T follicular helper cell (primary cell): ENCODE results near the gene STH.
A peak's percentile ranks its signal among the peaks of the same experiment; 100 is the strongest.

Source experiments
- DNase-seq: peaks from one replicate; pipeline ENCODE4 v3.0.0-alpha.2; 2020; ENCODE audit warnings: low read depth

The STH gene

GRCh38 chr17:46026166-46027047, 27.4 kb downstream of the STH start:
- no peak for DNase-seq

- DNase-seq, result no peak
Observed at GRCh38 chr17:46027048-46027975, 28.3 kb downstream of the STH start.

GRCh38 chr17:46027976-46028325, 28.9 kb downstream of the STH start:
- no peak for DNase-seq

GRCh38 chr17:46028374-46028773, 29.3 kb downstream of the STH start:
- DNase-seq, result no peak

GRCh38 chr17:46028981-46029565, 30.0 kb downstream of the STH start:
- no peak for DNase-seq

- no peak for DNase-seq
Observed at GRCh38 chr17:46029627-46030026, 30.6 kb downstream of the STH start.

- DNase-seq, result no peak
Observed at GRCh38 chr17:46030752-46031151, 31.7 kb downstream of the STH start.

GRCh38 chr17:46031440-46031839, 32.4 kb downstream of the STH start:
- DNase-seq, result no peak

GRCh38 chr17:46031920-46032319, 32.9 kb downstream of the STH start:
- DNase-seq, result no peak

GRCh38 chr17:46032909-46033308, 33.9 kb downstream of the STH start:
- DNase-seq, result no peak

GRCh38 chr17:46033392-46033791, 34.3 kb downstream of the STH start:
- no peak for DNase-seq

GRCh38 chr17:46035112-46035818, 36.2 kb downstream of the STH start:
- DNase-seq, result no peak

- DNase-seq, result no peak
Observed at GRCh38 chr17:46036491-46036890, 37.4 kb downstream of the STH start.

GRCh38 chr17:46037722-46038255, 38.7 kb downstream of the STH start:
- DNase-seq, result no peak

GRCh38 chr17:46038414-46038813, 39.4 kb downstream of the STH start:
- no peak for DNase-seq

- no peak for DNase-seq
Observed at GRCh38 chr17:46038937-46039336, 39.9 kb downstream of the STH start.

- no peak for DNase-seq
Observed at GRCh38 chr17:46039592-46040186, 40.6 kb downstream of the STH start.

GRCh38 chr17:46042246-46042645, 43.2 kb downstream of the STH start:
- no peak for DNase-seq

- no peak for DNase-seq
Observed at GRCh38 chr17:46042925-46043324, 43.9 kb downstream of the STH start.

GRCh38 chr17:46043606-46044005, 44.6 kb downstream of the STH start:
- no peak for DNase-seq

GRCh38 chr17:46044286-46044928, 45.4 kb downstream of the STH start:
- DNase-seq, result peak; percentile 39
